Breast epithelium (tissue), 3 donors: Measurements from ENCODE around the gene STIM2.

Source experiments
- CTCF ChIP-seq, 3 donors: fragments of 450-650 bp; IDR thresholded peaks; one replicate each; pipeline ENCODE4 v1.5.1; 2016 to 2017; ENCODE audit warnings: antibody characterized with exemption in 3 of 3, mild to moderate bottlenecking in 3 of 3, moderate library complexity in 3 of 3
- POLR2A ChIP-seq: fragments of 450-650 bp; IDR thresholded peaks from one replicate; pipeline ENCODE4 v1.6.1; 2016; ENCODE audit warnings: antibody characterized with exemption, mild to moderate bottlenecking, moderate library complexity
- POLR2AphosphoS5 ChIP-seq, 3 donors: sonication (generic); formaldehyde crosslinking; IDR thresholded peaks; one replicate each; pipeline ENCODE4 v1.6.1; 2017; ENCODE audit warnings: antibody characterized with exemption in 3 of 3

- no peak for TF ChIP-seq CTCF (IDR thresholded peaks at IDR 0.05)
- no peak for TF ChIP-seq POLR2A
- TF ChIP-seq POLR2AphosphoS5 (IDR thresholded peaks at IDR 0.05): no peak
These were observed 94.6 kb downstream of the STIM2 start for GRCh38 chr4:26955241-26955640.
